Kidney epithelial cell (primary cell): ENCODE data around the gene CASQ2. TPM values are rescaled to one million over a fixed set of nuclear protein-coding genes. Genes with fewer than 3 reads are reported as not detected.

ENCODE experiments used
- DNase-seq: peaks from one replicate; pipeline ENCODE4 v3.0.0-alpha.2; 2010; ENCODE audit warnings: low read depth
- H3K27me3 ChIP-seq: 2 replicates; pipeline ENCODE4 v1.6.0; 2011; ENCODE audit warnings: low read length; ENCODE audit not compliant: control insufficient read depth, insufficient read depth
- H3K36me3 ChIP-seq: 2 replicates; pipeline ENCODE4 v1.5.1; 2011; ENCODE audit warnings: low read length; ENCODE audit not compliant: control insufficient read depth, insufficient read depth
- H3K4me3 ChIP-seq: 2 replicates; pipeline ENCODE4 v1.5.1; 2011; ENCODE audit warnings: low read depth, mild to moderate bottlenecking, control low read depth, low read length
- CTCF ChIP-seq: IDR thresholded peaks from 2 replicates; pipeline ENCODE4 v1.5.1; 2011; ENCODE audit warnings: mild to moderate bottlenecking, moderate library complexity, low read length, control low read depth, inconsistent platforms; ENCODE audit not compliant: insufficient read depth, poor library complexity, severe bottlenecking
- total RNA-seq: library from RNA; depleted of rRNA; stranded (reverse); fragments of >200 nt; gene quantifications from 2 replicates; pipeline ENCODE4 v1.2.3, GENCODE V29; 2015

CASQ2 gene
- total RNA-seq, 1 donor from 2014 or later = not detected

- DNase-seq = no peak
- TF ChIP-seq CTCF = no peak
- H3K36me3 ChIP-seq = no peaks in the 10 kb centered on the region
- H3K4me3 ChIP-seq = no peak overlapping the region
- H3K27me3 ChIP-seq = no peaks in the 10 kb centered on the region
Measured at GRCh38 chr1:115753361-115753760, 15.2 kb downstream of the CASQ2 start.

GRCh38 chr1:115748401-115749150, 19.9 kb downstream of the CASQ2 start:
- no peak for TF ChIP-seq CTCF
- peak; percentile 65 for DNase-seq
- H3K27me3 ChIP-seq = no peaks in the 10 kb centered on the region
- no peaks in the 10 kb centered on the region for H3K36me3 ChIP-seq
- H3K4me3 ChIP-seq = no peak overlapping the region

GRCh38 chr1:115746021-115746690, 22.4 kb downstream of the CASQ2 start:
- H3K27me3 ChIP-seq = no peaks in the 10 kb centered on the region
- TF ChIP-seq CTCF = no peak
- no peaks in the 10 kb centered on the region for H3K36me3 ChIP-seq
- no peak overlapping the region for H3K4me3 ChIP-seq
- DNase-seq = no peak

GRCh38 chr1:115744646-115745275, 23.8 kb downstream of the CASQ2 start:
- no peaks in the 10 kb centered on the region for H3K27me3 ChIP-seq
- H3K4me3 ChIP-seq = no peak overlapping the region
- no peaks in the 10 kb centered on the region for H3K36me3 ChIP-seq
- DNase-seq = no peak
- no peak for TF ChIP-seq CTCF

- Histone ChIP-seq H3K36me3 (no peaks in the 10 kb centered on the region), H3K4me3 (no peak overlapping the region), H3K27me3 (peaks cover 2% of the 10 kb centered on the region)
- TF ChIP-seq CTCF = no peak
- DNase-seq = no peak
Measured at GRCh38 chr1:115740811-115741210, 27.7 kb downstream of the CASQ2 start.

GRCh38 chr1:115732316-115732715, 36.2 kb downstream of the CASQ2 start:
- Histone ChIP-seq H3K36me3 (no peaks in the 10 kb centered on the region), H3K4me3 (no peak overlapping the region), H3K27me3 (no peaks in the 10 kb centered on the region)
- no peak for DNase-seq
- TF ChIP-seq CTCF = no peak
